HG03196 (cell line): Measurements from ENCODE around the gene KBTBD13.
"Not testable (repeated sequence)": the region's sequence is repeated elsewhere in the genome, so short reads cannot be mapped to it uniquely, and the experiment has no call there.

Source experiments
- ATAC-seq: cut with Tn5 transposase; IDR thresholded peaks from one replicate; pipeline ENCODE4 v1.9.1; 2021; ENCODE audit not compliant: unreplicated experiment

Gene KBTBD13

DNA sequence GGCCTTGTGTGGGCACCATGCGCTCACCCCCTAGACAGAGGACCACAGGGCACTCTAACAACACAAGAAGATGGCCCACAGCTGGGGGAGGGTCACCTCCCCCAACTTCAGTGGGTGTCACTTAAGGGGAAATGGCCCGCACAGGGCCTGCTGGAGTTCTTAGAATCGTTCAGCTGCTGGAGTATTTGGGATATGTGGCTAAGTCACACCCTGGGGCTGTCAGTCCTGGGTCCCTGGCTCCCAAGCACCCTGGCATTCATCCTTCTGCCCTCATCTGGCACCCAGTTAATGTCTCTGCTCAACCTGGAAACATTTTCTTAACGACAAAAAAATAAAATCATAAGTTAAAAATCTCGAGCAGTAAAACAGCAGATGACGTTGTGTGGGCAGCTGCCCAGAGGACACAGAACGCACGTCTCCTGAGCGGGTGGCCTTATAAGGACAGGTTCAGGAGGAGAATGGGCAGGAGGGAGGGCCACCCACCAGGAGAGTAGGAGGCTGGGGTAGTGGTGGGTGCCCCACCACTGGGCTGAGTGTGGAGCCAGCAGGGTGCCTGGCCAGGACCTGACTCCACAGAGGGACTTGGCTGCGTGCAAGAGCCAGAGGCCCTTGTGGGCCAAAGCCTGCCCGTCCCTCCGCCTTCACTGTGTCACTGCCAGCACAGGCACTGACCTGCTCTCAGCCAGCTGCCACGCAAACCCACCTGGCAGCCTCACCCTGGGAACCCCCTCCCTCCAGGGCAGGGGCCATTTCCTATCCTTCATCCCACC is 11.5 kb downstream of the KBTBD13 start:
- no peak for ATAC-seq

DNA sequence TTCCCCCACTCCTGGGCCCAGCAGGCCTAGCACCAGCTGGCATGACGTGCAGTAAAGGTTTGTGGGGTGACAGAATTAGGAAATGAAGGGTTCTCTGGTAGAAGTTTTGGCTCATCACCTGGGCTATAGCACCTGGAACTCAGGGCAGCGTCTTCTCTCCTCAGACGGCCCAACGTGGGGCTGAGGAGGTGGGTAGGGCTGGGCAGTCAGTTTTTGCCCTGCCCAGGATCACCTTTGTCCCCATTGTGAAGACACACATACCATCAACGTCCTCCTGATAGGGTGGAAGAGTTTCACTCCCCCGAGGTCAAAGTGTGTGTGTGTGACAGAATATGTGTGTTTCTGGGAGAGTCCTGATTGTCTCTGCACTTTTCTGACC is 12.1 kb downstream of the KBTBD13 start:
- ATAC-seq = no peak

DNA sequence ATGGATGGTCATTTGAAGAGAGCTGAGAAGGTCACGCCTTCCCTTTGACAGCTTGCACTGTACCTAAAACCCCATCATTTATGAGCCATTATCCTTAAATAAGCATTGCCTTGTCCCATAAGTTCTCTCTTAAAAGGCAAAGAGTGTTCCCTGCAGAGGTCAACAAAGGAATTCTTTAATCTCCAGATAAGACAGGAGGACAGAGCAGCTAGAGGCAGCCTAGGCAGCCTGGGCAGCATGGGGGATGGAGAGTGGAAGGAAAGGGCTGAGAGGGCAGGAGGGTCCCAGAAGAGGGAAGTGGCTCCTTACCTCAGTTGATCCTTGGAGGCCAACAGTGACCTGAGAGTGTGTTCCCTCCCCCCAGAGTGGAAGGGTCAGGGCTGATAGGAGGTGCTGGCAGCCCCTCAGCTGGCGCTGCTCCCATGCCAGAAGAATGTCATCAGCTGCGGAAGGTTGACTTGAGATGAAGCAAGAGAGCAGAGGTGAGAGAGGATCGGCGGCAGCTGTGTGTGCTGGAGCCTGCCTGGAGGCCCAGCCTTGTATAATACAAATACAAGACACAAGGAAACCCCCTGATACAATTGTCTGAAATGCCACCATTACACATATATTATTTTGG is 12.8 kb downstream of the KBTBD13 start:
- no peak for ATAC-seq

DNA sequence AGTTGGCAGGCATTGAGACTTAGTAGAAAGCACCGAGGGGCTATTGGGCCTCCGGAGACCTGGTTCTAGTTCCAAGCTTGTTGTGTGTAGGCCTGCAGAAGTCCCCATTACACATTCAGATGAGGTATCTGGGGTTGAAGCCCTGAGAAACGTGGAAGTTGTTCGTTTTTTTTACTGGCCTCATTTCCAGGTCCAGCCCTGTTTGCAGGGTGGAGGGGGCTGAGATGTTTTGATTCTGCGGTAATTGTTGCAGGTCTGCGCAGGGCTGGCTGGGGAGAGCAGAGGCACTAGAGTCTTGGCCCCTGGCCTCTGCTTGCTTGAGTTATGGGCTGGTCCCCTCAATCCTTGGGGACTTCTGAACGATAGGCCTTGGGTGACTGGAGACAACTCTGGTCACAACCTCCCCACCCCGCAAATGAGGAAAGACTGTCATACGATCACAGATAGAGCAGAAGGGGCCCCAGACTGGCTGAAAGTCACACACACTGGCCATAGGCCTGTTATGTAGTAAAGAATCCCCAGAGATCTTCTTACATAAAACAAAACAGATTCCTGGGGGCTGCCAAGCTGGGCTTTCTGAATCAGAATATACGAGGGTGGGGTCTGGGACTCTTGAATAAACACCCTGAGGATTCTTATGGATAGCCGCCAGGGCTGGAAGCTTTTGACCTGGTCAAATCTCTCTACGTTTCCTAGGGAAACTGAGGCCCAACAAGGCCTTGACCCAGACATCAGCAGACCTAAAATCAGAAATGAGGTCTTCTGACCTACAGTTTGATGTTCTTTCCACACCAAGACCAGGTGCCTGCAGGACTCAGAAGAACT is 15.6 kb downstream of the KBTBD13 start:
- no peak for ATAC-seq

DNA sequence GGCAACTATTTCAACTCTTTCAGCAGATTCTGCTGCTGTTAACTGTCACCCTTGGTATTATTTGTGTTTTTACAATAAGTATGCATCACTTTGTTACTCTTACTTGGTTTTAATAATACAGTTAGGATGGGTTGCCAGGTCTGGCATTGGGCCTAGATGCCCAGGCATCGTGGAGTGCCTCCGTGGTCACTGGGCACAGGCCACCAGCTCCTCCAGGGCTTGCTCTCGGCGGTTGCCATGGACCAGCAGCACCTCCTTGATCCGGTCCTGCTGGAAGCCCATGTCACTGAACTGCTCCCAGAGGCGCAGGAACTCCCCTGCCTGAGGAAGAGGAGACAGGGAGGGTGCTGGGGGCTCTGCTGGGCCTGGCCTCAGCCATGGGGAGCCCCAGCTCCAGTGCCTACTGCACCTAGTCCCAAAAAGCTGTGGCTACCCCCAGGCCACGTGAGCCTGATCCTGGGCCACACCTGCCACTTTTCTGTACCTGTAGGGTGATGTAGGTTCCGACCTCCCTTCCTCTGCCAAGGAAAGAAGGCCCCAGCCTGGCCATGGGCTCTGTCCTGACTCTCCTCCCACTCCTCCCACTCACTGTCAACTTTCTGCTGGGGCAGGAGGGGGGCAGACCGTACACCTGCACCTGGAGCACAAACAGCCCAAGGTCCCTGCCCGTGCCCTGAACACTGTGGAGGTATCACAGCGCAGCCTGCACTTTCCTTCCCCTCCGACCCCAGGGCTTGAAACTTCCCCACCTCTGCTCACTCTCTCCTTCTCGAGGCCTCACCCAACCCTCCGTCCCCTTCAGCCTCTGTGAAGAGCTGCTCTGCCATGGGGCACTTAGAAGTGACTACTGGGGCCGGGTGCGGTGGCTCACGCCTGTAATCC is 16.6 kb downstream of the KBTBD13 start:
- no peak for ATAC-seq

DNA sequence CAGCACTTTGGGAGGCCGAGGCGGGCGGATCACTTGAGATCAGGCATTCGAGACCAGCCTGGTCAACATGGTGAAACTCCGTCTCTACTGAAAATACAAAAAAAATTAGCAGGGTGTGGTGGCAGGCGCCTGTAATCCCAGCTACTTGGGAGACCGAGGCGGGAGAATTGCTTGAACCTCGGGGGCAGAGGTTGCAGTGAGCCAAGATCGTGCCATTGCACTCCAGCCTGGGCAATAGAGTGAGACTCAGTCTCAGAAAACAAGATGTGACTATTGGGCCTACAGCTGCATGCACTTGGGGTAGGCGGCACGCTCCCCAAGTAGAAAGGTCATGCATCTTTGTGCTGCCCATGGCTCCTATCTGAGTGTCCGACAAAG is 17.2 kb downstream of the KBTBD13 start:
- ATAC-seq = not testable (repeated sequence)

DNA sequence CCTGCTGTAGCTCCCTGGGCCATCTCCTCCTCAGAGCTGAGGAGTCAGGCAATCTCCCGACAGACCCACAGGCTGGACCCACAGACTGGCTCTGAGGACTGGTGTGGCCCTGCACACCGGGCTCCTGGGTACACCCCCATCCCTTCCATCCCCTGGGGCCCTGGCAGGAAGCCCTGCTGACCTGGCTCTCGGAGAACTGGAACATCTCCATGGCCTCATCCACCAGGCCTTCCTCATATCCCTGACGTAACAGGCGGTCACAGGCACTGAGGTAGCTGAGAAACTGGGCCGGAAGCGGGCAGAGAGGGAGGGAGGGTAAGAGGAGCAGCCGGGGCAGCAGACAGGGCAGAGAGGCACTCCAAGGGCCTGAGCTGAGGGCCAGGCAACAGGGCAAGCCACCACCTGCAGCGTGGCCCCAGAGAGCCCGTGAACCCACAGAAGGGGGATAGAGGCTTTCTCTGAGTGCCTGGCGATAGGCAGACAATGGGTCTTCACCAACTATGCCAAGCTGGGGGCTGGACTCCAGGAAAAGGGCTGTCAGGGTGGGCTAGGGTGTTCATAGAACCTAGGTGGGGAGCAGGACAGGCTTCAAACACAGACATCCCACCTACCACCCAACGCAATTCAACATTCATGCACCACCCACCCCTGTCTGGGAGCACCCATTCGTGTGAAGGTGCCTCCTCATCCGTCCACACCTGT is 17.9 kb downstream of the KBTBD13 start:
- no peak for ATAC-seq

DNA sequence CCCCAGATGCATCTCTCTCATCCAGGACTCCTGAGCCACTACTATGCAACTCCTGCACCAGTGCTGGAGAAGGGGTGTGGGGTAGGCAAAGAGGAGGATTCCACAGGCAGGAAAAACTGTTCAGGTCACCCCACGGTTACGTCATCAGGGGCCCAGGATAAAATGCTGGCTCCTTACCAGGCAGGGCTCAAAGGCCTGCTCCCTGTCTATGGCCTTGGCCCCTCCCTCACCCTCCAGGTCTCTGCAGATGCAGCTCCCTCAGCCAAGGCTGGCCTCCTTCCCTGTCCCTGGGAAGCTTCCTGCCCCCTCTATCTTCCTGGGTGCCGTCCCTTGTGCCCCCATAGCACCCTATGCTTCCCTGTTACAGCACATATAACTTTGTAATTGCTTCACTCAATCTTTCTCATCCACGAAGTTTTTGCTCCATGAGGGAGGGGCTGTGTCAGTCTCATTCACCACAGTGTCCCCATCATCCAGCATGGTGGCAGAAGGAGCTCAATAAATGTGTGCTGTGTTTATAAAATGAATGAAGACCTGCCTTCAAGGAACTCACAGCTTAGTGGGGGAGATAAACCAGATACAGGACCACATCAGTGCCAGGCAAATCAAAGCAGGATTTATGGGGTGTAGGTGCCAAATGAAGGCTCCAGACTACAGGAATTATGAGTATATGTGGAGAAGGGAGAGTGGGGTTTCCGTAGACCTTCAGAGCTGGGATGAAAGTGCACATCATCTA is 18.6 kb downstream of the KBTBD13 start:
- ATAC-seq = no peak

DNA sequence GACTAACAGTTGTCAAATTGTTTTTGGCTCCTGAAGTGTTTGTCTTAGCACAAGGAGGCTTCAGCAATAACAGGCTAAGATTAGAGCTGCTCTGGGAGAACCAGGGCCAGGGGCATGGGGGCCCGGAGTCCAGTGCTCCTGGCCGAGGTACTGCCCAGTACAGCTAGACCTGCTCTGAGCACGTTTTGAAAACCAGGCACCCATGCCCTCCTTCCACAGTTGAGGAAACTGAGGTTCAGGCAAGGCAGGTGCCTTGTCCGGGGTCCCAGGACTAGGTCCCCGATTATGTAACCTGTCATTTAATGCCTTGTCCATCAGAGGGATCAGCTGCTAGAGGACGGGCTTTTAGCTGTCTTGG is 19.2 kb downstream of the KBTBD13 start:
- ATAC-seq = no peak

DNA sequence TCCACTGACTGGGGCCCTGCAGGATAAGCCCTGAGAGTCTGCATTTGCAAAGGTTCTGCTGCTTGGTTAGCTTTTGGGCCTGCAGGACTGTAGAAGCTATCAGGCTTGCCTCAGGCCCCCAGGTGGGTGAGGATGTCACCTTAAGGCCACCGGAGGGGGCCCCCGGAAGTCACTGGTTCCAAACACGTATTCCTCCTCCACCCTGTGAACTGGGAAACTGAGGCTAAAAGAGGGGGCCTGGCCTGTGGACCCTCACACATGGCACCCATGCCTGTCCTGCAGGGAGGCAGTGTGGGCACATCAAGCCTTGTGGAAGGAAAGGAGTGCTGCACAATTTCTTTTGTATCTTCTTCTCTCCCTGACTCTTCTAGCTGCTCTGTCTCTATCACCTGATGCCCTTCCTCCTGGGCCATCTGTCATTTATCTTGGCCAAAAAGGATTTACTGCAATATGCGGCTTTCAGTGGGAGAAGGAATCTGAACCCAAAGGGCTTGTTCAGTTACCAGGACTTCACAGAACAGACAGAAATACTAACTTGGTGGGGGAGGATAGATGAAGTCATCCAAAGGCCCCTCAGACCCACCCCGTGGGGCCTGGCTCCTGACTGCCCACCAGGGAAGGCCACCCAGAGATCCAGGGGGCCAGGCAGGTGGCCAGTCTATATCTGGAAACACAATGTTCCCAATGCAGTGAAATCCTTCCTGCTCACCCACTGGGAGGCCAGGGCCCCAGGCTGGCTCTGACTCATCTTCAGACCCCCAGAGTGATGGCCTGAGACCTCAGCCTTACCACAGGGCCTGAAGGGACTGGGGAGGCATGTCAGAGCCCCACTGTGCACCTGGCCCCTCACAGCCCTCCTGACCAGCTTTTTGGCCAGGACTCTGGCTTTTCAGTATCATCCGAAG is 20.2 kb downstream of the KBTBD13 start:
- ATAC-seq = no peak

DNA sequence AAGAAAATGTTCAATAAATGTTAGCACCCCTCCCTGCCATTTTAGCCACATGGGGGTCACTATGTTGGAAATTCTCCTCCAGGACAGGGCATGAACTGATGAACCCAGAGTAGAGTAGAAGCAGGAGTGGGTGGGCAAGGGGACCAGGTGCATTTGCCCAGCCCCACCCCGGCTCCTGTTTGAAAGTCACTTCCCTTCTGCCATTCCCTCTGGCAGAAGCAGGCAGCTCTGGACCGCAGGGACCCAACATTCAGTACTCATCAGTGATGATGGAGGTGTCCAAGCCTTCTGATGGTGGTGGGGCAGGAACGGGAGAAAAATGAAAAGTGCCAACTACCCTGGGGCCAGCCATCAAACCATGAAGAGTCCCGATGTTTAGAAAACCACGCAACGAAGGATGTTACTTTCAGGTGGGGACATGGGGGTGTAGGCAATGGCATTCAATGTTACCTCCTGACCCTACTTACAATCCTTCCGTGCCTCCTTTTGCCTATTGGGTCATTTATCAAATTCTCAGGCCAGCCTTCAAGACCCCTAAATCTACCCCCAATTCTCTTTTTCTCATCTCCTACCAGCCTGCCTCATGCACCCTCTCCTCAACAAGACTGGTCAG is 21.2 kb downstream of the KBTBD13 start:
- ATAC-seq = no peak

DNA sequence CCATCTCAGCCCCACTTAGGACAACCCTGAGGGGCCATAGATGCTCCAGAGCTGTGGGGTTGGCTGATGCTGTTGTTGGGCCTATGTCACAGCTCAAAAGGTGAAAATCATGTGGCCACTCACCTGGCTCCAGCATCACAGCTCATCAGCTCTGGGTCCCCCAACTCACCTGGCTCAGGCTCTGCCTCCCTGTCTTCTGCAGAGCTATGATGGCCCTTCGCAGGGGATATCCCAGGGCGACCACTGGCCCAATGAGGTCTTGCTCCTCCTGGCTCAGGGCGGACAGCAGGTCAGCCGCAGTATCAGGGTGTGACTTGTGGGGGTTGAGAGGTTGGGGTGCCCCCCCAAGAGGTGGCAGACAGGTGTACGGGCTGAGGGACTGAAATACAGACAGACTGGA is 22.8 kb downstream of the KBTBD13 start:
- ATAC-seq = no peak

DNA sequence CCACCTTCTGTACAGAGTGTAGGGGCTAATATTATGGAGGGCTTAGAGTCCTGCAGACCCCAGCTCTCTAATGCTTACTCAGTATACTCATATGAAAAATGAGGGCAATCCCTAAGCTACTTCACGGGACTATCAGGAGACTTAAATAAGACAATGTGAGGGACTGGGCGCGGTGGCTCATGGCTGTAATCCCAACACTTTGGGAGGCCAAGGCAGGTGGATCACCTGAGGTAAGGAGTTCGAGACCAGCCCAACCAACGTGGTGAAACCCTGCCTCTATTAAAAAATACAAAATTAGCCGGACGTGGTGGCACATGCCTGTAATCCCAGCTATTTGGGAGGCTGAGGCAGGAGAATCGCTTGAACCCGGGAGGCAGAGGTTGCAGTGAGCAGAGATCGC is 23.3 kb downstream of the KBTBD13 start:
- ATAC-seq = not testable (repeated sequence)

DNA sequence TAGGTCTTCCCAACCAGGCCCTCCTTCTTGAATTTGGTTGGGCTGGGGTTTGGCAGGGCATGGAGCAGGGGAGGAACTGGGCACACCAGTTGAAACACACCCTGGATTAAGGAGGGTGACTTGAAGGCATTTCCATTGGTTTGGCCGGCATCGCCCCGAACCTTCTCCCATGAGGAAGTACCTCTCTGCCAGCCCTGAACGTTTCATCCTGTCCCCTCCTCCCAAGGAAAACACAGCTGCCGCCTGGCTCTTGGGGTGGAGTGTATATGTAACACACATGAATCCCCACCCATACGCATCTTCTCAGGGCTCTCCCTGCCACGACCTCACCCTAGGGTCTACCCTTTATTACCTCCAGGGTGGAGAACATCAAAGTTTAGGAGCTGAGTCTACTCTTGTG is 23.9 kb downstream of the KBTBD13 start:
- ATAC-seq = no peak

DNA sequence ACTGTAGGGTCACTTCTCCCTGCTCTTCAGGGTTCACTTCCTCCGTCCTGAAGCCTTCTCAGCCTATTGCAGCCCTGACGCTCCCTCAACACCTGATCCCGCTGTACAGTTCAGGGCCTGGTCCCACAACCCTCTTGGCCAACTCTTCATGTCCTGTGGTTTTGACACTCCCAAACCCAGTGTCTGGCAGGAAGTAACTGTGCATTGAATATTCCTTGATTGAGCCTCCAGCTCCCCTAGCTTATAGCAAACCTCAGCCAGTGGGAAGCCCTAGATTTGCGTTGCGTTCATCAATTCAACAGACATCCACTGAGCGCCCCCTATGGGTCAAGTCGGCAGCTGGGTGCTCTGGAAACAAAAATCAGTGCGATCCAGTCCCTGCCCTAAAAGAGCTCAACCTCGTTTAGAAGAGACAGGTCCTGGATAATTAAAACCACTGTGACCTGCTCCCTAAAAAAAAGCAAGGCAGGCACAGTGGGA is 24.9 kb downstream of the KBTBD13 start:
- ATAC-seq = no peak

DNA sequence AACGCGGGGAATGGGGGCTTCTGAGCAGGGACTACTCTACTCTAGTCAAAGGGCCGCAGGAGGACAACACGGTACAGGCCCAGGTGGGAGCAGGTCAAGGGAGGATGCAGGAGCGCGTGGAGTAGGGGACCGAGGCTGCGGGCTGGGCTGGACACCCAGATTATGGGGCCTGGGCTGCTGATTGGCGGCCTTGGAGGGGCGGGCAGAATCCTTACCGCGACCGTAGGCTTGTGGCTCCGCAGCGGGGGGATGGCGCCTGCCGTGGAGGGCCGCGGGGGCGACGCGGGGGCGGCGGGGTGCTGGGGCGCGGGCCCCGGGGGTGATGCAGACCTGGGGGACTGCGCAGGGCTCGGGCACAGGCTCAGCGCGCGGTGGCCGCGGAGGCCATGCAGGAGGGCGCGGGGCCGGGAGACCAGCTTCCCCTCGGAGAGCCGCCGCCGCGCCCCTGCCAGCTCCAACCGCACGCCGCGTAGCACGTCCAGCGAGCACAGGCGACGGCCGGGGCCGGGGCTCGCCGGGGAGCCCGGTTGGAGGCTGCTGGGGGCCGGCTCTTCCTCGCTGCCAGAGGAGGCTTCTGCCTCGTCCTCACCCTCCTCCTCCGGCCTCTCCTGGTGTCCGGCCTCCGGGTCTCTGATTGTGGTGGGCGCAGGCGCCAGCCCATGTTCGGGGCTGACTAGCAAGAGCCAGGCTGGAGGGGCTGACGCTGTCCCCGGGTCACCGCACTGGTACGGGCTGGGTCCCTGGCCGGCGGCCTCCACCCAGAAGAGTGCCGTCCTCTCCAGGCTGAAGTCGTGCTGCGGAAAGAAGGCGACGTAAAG is 25.6 kb downstream of the KBTBD13 start:
- no peak for ATAC-seq

DNA sequence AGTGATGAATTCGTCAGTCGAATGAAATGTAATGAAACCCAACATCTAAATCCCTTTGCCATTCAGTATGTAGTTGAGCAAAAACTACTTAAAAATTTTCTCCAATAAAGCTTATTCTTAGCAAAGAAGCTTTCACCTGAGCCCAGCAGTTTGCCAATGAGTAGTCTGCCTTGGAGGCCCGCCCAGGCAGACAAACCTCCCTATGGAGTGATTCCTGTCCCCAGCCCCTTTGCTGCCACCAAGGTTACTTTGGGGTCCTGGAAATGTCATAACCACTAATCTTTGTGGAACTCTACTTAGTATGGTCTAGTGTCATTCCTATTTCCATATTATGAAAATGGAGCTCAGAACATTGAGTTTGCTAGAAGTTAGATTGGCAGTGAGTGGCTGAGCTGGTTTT is 26.4 kb downstream of the KBTBD13 start:
- no peak for ATAC-seq
